RWPE1 (cell line): ENCODE measurements around the gene HMX1.

Experiments
- CTCF ChIA-PET: fragments of 350-600 bp; sonication (Branson Sonifier 250); formaldehyde crosslinking; extraction: SDS; loops from one replicate; lab custom pipeline; 2021; lab: Yijun Ruan, JAX
- POLR2A ChIA-PET: fragments of 400-600 bp; formaldehyde crosslinking; extraction: SDS; loops from one replicate; lab custom pipeline; 2020; ENCODE audit warnings: antibody characterized with exemption; ENCODE audit not compliant: low non-redundant PET; lab: Yijun Ruan, JAX
- DNase-seq: peaks from one replicate; pipeline ENCODE4 v3.0.0; 2012; ENCODE audit warnings: low spot score
- H3K27ac ChIP-seq: fragments of 450-650 bp; 2 replicates; pipeline ENCODE4 v1.5.1; 2017
- CTCF ChIP-seq: fragments of 450-650 bp; conservative IDR thresholded peaks from 2 replicates; pipeline ENCODE4 v1.5.1; 2017; ENCODE audit warnings: low read depth, mild to moderate bottlenecking

Gene HMX1

GRCh38 chr4:8886612-8887406, 15.2 kb upstream of the HMX1 start:
- no peak for DNase-seq
- ChIA-PET POLR2A (no interaction called here), CTCF (interaction anchor here (0.5 to 0.7 kb wide), 2 partner anchors 183 to 279 kb away, joined by 4 read pairs; no protein-coding TSS in a partner anchor)
- TF ChIP-seq CTCF = no peak
- H3K27ac ChIP-seq = no peak overlapping the region

DNA sequence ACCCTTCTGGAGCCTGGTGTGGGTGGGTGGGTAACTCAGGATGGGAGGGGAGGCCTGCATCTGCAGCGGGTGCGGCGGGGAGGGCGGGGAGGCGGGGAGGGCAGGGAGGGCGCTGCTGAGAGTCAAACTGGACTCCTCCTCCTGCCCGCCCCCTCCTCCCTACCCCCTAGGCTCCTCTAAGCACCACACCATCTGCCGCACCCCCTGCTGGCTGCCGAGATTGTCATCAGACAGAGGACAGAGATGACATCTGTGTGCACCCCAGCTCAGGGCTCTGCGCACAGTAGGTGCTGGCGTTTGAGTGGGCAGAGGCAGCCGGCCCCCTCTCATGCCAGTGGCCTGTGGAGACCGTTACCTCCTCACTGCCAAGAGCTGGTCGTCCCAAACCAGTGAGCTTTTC, 10.6 kb upstream of the HMX1 start:
- CTCF ChIA-PET = no interaction called here
- H3K27ac ChIP-seq = no peak overlapping the region
- POLR2A ChIA-PET = no interaction called here
- DNase-seq = no peak
- TF ChIP-seq CTCF = no peak

GRCh38 chr4:8880851-8881250, 9.2 kb upstream of the HMX1 start:
- no peak for TF ChIP-seq CTCF
- ChIA-PET CTCF (no interaction called here), POLR2A (no interaction called here)
- H3K27ac ChIP-seq = no peak overlapping the region
- no peak for DNase-seq

GRCh38 chr4:8879574-8879973, 7.9 kb upstream of the HMX1 start:
- CTCF ChIA-PET = no interaction called here
- POLR2A ChIA-PET = no interaction called here
- no peak for DNase-seq
- no peak overlapping the region for H3K27ac ChIP-seq
- TF ChIP-seq CTCF = no peak

DNA sequence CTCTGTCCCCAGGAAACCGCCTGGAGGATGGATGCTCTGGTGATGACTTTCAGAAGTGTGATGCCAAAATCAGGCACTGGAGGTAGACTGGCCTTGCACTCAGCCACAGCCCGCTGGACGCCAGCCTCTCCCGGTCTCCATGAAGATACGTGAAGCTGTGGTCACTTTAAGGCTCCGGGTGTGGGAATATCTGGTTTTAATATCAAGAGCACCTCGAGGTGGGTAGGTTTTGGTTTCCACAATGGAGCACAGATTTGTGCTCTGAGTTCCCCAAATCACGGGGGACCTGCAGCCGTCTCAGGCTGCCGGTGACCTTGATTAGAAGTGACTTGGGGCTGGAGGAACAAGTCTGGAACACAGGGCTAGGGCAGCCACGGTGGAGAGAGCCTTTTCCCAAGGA, 6.8 kb upstream of the HMX1 start:
- DNase-seq = no peak
- no peak for TF ChIP-seq CTCF
- ChIA-PET POLR2A (no interaction called here), CTCF (no interaction called here)
- H3K27ac ChIP-seq = no peak overlapping the region

GRCh38 chr4:8877780-8878040, 6.1 kb upstream of the HMX1 start:
- ChIA-PET POLR2A (no interaction called here), CTCF (interaction anchor here (0.6 kb wide), 1 partner anchor 1702 kb away, joined by 3 read pairs; no protein-coding TSS in a partner anchor)
- no peak for DNase-seq
- H3K27ac ChIP-seq = no peak overlapping the region
- TF ChIP-seq CTCF = no peak
